IPS DF 19.7 (cell line): ENCODE results near the gene CHRND.
"Not testable (repeated sequence)": the region's sequence is repeated elsewhere in the genome, so short reads cannot be mapped to it uniquely, and the experiment has no call there.

Experiments
- DNase-seq: peaks from one replicate; pipeline ENCODE4 v3.0.0-alpha.2; 2013; ENCODE audit warnings: low read depth, low spot score

The CHRND gene

DNA sequence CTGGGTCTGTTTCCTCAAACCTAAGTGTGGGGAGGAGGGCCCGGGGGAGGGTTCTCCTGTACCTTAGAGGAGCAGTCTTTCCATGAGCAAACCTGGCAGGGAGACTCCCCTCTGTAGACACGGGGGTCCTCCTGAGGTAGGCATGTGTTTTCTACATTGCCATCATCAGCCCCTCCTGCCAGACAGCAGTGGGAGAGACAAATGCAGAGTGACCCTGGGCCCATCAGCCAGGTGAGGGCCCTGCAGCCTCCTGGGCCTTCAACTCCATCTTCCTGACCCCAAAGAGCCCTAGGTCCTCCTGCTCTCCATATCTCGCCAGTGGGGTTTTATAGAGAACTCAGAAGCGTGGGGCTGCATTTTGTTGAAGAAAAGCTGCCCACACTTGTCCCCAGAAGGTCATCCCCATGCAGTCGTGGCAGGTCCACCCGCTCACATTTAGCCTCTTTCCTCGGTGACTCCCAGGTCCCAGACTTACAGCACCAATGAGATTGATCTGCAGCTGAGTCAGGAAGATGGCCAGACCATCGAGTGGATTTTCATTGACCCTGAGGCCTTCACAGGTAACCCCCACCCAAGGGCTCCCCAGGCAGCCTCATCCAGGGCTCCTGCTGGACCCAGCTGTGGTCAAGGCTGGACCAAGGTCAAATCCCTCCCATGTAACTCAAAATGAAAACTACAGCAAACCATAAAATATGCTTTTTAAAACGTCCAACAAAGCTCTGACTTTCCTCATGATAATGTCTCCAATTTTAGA is 16.2 kb downstream of the CHRND start:
- no peak for DNase-seq

DNA sequence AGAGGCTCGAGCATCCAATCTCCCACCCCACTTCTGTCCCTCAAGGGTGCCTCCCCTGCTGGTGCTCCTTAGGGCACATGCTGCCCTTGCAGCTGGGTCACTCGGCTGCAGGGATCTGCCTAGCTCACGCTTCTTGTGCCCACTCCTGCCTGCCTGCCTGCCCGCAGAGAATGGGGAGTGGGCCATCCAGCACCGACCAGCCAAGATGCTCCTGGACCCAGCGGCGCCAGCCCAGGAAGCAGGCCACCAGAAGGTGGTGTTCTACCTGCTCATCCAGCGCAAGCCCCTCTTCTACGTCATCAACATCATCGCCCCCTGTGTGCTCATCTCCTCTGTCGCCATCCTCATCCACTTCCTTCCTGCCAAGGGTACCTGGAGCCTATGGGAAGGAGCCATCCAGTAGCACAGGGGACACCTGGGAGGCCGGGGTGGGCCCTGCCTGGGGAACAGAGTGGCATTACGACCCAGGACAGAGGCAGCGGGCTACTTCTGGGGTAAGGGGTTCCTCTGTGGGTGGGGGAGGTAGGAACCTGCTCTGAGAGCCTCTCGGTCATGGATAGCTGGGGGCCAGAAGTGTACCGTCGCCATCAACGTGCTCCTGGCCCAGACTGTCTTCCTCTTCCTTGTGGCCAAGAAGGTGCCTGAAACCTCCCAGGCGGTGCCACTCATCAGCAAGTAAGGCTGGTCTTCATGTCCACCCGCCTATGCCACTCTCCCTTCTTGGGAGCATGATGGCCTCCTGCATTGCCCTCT is 16.9 kb downstream of the CHRND start:
- no peak for DNase-seq

DNA sequence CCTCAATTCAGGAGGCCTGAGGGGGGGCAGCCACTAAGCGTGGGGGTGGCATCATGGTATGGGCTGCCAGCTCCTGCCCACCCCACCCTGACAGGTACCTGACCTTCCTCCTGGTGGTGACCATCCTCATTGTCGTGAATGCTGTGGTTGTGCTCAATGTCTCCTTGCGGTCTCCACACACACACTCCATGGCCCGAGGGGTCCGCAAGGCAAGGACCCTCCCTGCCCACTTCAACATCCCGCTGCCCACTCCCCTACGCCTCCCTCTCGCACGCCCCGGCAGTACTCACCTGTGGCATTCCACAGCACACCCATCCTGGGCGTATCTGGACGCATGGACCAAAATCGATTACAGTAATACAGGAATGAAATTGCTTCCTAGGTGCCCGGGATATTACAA is 17.5 kb downstream of the CHRND start:
- no peak for DNase-seq

GRCh38 chr2:232543928-232544631 is 18.1 kb downstream of the CHRND start:
- no peak for DNase-seq

- DNase-seq: no peak
Observed at GRCh38 chr2:232544674-232545073, 18.7 kb downstream of the CHRND start.

- DNase-seq: no peak
Observed at GRCh38 chr2:232545511-232546375, 19.8 kb downstream of the CHRND start.

- no peak for DNase-seq
Observed at GRCh38 chr2:232547991-232548390, 22.0 kb downstream of the CHRND start.

DNA sequence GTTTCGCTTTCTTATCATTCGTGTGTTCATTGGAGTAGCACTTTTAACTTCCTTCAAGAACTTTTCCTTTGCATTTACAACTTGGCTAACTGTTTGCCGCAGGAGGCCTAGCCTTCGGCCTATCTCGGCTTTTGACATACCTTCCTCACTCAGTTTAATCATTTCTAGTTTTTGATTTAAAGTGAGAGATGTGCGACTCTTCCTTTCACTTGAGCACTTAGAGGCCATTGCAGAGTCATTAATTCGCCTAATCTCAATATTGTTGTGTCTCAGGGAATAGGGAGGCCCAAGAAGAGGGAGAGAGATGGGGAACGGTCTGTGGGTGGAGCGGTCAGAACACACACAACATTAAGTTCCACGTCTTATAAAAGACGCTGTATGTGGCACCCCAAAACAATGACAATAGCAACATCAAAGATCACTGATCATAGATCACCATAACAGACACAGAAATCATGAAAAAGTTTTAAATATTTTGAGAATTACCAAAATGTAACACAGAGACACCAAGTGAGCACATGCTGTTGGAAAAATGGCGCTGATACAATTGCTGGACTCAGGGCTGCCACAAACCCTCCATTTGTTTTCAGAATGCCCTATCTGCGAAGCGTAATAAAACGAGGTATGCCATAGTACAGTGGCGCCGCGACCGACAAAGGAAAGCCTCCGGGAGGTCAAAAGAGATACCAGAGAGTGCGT is 23.8 kb downstream of the CHRND start:
- DNase-seq: no peak

DNA sequence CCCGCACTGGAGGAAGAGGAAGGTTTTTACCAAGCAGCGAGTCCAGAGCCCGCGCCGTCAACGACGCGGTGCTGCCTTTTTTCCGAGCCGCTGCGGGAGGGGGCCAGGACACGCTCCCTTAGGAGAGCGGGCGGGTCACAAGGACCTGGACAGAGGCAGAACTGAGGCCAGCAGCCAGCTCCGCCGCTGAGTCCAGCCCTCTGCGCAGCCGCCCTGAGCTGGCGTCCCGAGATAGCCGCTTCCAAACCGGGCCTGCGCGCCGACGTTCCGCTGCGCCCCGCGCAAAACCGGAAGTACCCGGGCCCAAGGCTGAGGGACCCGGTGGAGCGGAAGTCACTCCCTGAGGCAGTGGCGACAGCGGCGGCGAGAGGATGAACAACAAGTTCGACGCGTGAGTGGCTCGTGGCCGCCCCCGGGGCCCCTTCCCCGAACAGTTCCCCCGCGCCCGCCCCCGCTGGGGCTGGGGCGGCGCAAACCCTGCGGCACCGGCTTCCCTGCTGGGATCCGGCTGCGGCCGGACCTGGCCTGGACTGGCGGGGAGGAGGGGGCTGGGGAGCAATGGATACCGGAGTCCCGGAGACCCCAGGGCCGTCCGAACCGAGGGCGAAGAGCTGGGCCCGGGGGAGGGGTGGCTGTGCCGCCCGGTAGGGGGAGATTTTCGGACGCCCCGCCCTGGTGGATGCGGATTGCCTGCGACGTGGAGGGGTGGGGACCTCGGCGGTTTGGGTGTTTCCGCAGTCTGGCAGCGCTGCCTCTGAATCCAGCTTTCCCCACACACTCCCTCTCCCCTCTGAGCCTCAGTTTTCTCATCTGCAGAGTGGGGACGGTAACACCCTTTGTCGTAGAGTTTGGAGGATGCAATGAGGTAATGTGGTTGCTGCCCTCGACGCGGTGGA is 24.6 kb downstream of the CHRND start, which contains the start of the genes EIF4E2 and TIGD1:
Gene EIF4E2 (plus strand): TSS at position 336 of the 896 bp plus-strand sequence. CDS start 36 bp downstream, at position 372.
Gene TIGD1 (minus strand): TSS at position 204 of the 896 bp plus-strand sequence. CDS start 675 bp downstream, outside the sequence.
- peak; percentile 71 for DNase-seq

DNA sequence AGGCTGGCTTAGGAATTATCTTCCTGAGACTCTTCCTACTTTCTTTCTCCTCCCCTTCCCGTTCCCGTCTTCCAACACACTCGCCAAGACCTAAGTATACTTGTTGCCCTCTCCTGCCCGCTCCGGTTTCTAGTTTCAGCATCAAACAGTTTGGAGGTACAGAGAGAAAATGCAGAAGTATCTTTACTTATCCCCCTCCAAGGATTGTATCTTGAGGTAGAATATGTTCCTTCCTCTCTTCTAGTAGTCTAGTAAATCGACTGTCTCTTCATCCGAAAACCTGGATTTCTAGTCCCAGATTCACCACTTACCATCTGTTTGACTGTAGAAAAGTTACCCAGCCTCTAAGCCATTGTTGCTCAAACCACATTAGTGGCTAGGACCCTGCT is 25.3 kb downstream of the CHRND start:
- no peak for DNase-seq

- DNase-seq: no peak
Observed at GRCh38 chr2:232551776-232552175, 25.8 kb downstream of the CHRND start.

GRCh38 chr2:232556426-232556825 is 30.5 kb downstream of the CHRND start:
- DNase-seq: no peak

DNA sequence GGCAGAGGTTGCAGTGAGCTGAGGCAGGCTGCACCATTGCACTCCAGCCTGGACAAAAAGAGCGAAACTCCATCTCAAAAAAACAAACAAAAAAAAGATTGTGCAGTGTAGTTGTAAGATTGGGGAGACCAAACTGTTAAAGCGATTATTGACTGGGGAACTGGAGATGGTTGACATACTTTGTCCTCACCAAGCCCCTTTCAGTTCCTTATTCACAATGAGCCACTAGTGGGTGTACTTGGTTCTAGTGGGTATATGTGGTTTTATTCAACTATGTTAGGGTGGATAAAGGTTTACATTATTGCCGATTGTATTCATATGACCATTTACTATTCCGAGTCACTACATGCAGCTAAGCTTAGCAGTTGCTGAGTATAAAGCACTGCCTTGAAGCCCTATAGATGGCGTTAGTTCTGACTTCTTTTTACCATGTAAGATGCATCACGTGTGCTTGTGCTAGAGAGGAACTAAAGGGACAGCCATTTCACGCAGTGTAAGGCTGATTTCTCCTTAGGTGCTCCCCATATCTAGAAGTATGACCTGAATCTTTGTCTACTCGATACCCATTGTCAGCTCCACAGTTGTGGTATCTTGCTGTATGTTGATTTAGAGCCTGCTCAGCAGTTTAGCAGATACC is 36.7 kb downstream of the CHRND start:
- no peak for DNase-seq

GRCh38 chr2:232563580-232563979 is 37.6 kb downstream of the CHRND start:
- no peak for DNase-seq

- no peak for DNase-seq
Observed at GRCh38 chr2:232567721-232568120, 41.8 kb downstream of the CHRND start.

GRCh38 chr2:232568161-232568560 is 42.2 kb downstream of the CHRND start:
- no peak for DNase-seq

GRCh38 chr2:232569541-232569940 is 43.6 kb downstream of the CHRND start:
- no peak for DNase-seq

GRCh38 chr2:232570481-232570880 is 44.5 kb downstream of the CHRND start:
- DNase-seq: not testable (repeated sequence)

DNA sequence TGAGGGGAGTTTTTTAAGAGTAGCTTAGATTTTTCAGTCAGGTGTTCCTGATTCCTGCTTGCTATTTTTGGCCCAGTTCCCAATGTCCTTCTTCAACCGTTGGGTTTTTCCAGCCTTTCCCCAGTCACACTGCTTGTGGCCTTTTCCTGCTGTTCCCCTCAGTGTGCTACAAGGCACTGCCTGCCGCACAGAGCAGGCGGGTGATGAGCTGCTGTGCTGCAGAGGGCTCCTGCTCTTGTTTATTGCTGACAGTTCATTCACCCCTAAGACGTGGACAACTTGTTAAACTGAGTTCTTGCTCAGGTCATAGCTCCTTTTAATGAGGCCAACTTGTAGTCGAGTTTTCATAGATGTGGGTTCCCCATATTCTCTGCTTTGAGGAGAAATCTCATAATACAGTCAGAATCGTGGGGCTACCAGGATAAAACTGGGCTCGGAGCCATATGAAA is 45.1 kb downstream of the CHRND start:
- no peak for DNase-seq
